GM18861 (cell line): ENCODE measurements around the gene ARF4.
A peak's percentile ranks its signal among the peaks of the same experiment; 100 is the strongest.
"Not testable (repeated sequence)": the region's sequence is repeated elsewhere in the genome, so short reads cannot be mapped to it uniquely, and the experiment has no call there.

Source experiments
- ATAC-seq: cut with Tn5 transposase; IDR thresholded peaks from one replicate; pipeline ENCODE4 v1.9.1; 2021; ENCODE audit not compliant: unreplicated experiment

Gene ARF4

DNA sequence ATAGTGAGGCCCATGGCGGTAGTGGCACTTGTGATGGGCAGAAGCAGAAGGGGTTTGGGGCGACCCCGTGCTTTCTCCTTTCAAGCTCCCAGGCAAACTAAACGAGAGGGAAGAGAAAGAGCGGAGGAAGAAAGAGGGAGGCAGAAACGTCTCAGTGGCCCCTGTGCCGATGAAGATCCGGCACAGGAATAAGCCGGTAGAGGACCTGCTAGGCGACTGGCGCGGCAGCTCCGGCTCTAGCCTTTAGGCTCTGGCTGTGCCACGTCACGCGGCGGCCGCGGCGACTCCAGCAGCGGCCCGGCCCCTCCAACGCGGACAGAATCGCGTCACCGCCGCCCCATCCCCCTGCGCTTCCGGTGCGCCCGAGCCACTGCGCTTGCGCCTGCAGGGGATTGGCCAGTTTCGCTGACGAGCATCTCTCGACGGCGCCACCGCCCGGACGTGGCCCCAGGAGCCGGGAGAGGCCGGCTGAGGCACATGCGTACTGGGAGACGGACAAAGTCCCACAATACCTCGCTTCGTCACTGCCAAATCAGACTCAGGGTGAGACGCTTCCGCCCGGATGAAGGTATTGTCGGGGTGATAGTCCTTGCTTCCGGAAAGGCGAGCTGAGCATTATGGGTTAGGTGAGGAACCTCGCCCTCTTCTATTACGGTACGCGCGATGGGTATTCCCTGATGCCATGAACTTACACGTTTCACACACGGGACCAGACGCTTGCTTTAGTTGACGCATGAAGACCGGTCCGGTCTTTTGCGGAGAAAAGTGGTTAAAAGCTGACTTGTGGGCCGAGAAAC is at the start of gene ARF4:
TSS of gene ARF4 (minus strand) at position 218 of the 797 bp plus-strand sequence. CDS start at position 14, 204 bp downstream.
- ATAC-seq: peak; percentile 90

- no peak for ATAC-seq
Measured at GRCh38 chr3:57646723-57647122, 49.6 kb upstream of the ARF4 start.

- no peak for ATAC-seq
Measured at GRCh38 chr3:57644740-57645139, 47.6 kb upstream of the ARF4 start.

DNA sequence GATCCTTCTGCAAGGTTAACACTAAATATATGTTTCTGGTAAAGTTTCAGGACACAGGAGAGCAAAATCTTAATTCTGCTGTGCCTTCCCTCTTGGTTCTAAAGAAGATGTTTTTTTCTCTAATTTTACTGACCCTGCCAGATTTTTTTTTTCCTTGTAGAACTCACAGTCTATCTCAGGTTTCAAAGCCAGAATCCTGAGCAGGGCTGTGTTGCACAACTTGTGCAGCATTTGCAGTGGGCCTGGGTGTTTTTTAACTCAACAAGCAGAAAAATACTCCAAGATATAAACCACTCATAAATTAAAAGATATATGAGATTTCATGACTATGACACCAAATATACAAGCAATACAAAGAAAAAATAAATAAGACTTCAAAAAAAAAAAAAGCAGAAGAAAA is 40.2 kb upstream of the ARF4 start:
- ATAC-seq: no peak

DNA sequence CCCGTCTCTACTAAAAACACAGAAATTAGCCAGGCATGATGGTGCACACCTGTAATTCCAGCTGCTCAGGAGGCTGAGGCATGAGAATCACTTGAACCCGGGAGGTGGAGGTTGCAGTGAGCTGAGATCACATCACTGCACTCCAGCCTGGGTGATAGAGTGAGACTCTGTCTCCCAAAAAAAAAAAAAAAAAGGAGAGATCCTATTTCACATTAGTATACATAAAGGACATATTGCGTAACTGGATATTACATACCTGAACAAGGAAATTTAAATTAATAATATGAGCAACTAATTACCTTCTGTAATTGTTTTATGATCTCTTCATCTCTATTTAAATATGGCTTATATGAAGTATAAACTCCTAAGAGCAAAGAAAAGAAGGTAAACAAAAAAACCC is 37.1 kb upstream of the ARF4 start:
- not testable (repeated sequence) for ATAC-seq

DNA sequence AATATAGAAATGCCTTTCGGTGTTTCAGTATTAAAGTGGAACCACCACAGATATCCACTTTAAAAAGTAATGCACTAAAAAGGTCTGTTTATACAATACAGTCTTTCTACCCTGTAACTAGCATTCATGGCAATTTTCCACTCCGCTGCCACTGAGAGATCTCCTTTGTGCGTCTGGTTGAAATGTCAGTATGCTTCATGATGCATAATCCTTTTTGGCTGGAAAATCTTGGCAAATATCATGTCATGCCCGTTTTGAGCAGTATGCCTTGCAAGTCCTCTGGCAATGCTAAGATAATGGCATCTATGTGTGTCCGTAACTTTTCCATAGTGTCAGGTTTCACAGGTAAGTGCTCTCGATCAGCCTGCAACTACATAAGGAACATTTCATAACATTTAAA is 30.8 kb upstream of the ARF4 start:
- no peak for ATAC-seq

GRCh38 chr3:57624801-57625200 is 27.7 kb upstream of the ARF4 start:
- no peak for ATAC-seq

DNA sequence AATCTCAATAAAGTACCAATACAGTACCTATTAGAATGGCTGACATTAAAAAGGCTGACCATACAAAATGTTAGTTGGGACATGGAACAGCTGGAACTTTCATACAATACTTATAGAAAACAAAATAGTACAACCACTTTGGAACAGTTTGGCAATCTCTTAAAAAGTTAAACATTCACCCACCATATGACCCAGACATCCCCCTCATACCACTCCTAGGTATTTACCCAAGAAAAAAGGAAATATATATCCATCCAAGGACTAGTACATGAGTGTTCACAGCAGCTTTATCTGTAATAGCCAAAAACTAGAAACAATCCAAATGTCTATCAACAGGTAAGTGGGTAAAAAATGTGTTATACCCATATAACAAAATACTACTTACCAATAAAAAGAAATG is 25.2 kb upstream of the ARF4 start:
- no peak for ATAC-seq

DNA sequence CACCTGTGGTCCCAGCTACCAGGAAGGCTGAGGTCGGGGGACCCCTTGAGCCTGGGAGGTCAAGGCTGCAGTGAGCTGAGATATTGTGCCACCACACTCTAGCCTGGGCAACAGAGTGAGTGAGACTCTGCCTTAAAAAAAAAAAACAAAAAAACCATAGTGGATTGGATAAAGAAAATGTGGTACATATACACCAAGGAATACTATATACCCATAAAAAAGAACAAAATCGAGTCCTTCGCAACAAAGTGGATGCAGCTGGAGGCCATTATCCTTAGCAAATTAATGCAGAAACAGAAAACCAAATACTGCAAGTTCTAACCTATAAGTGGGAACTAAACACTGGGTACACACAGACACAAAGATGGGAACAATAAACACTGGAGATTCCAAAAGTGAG is 20.6 kb upstream of the ARF4 start:
- ATAC-seq: no peak

GRCh38 chr3:57616233-57616632 is 19.1 kb upstream of the ARF4 start:
- ATAC-seq: no peak

DNA sequence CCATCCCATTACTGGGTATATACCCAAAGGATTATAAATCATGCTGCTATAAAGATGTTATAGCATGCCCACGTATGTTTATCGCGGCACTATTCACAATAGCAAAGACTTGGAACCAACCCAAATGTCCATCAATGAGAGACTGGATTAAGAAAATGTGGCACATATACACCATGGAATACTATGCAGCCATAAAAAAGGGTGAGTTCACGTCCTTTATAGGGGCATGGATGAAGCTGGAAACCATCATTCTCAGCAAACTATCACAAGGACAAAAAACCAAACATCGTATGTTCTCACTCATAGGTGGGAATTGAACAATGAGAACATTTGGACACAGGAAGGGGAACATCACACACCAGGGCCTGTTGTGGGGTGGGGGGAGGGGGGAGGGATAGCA is 14.7 kb upstream of the ARF4 start:
- not testable (repeated sequence) for ATAC-seq

DNA sequence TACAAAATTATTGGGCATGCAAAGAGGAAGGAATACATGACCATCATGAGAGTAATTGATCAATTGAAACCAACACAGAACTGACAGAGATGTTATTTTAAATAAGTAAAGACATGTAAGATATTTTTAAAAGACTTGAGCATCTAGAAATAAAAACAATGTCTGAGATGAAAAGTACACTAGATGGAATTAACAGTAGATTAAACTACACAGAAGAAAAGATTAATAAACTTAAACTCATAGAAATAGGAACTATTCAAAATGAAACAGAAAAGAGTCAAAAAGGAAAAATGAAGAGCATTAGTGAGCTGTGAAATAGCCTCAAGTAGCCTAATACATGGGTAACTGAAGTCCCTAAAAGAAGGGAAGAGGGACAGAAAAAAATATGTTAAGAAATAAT is 8.5 kb upstream of the ARF4 start:
- no peak for ATAC-seq

GRCh38 chr3:57604971-57605370 is 7.8 kb upstream of the ARF4 start:
- no peak for ATAC-seq

- no peak for ATAC-seq
Measured at GRCh38 chr3:57600195-57600594, 3.1 kb upstream of the ARF4 start.

DNA sequence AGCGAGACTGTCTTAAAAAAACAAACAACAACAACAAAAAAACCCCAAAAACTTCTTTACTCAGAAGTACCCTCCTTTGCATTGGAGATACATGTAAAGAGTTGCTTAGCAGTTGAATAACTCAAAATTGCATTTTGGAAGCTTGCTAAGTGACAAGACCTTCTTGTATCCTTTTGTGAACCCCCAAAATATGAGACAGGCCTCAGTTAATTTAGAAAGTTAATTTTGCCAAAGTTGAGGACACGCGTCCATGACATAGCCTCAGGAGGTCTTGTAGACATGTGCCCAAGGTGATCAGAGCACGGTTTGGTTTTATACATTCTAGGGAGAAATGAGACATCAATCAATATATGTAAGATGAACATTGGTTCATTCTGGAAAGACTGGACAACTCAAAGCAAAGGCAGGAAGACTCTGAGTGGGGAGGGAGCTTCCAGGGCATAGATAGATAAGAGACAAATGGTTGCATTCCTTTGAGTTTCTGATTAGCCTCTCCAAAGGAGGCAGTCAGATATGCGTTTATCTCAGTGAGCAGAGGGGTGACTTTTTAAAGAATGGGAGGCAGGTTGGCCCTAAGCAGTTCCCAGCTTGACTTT is 1.7 kb upstream of the ARF4 start:
- no peak for ATAC-seq

DNA sequence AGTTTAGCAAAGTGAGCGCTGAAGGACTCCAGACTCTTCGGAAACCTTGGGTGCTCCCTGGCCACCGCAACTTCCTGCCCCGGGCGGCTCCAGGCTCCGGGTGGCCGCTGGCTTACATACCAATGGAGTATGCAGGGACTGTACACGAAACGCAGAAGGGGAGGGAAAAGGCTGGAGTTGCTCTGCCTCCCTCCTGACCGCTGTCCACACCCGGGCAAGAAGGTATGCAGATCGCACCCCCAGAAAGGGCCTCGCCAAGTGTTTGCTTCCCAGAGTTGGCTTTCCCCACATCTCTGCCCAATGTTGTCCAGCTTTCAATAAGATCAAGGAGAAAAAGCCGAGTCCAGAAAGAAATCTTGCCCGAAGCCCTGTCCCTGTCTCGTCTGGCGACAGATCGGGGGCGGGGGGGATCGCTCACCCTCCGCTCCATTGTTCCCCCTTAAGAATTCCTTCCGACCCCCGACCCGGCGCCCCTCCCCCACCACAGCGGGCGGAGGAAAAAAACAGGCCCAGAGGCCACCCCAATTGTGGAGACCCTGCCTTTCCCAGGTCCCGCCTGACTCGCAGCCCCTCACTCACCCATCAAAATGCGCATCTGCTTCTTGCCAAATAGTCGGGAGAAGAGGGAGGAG is 533 bp downstream of the ARF4 start:
- no peak for ATAC-seq

- no peak for ATAC-seq
Measured at GRCh38 chr3:57594576-57594975, 2.6 kb downstream of the ARF4 start.

- ATAC-seq: no peak
Measured at GRCh38 chr3:57594144-57594543, 3.0 kb downstream of the ARF4 start.

DNA sequence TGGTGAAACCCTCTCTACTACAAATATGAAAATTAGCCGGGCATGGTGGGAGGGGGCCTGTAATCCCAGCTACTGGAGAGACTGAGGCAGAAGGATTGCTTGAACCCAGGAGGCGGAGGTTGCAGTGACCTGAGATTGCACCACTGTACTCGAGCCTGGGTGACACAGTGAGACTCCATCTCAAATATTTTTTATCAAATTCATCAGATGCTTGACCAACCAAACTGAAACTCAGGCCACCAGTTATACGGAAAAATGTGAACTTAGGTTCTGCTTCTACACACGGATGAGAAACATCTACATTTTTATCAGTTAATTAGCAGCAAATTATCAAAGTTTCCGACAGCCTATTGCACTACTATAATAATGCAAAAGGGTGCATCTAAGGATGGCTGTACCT is 4.8 kb downstream of the ARF4 start:
- ATAC-seq: no peak

- ATAC-seq: no peak
Measured at GRCh38 chr3:57587905-57588304, 9.2 kb downstream of the ARF4 start.

GRCh38 chr3:57586778-57587177 is 10.4 kb downstream of the ARF4 start:
- no peak for ATAC-seq

DNA sequence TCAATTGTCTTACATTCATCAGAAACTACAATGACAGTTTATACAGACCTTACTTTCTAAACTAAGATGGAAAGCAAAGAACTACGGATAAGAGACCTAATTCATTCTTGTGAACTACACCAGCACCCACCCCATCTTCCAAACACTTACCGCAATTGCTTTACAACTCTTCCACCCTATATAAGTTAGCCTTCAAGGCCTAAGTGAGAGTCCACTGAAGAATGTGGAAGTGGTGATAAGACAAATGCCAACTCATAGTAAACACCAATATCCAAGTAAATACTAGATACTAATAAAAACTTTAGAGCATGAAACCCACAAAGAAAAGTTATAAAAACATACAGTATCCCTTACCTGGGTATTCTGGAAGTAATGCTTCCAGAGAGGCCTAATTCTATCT is 13.6 kb downstream of the ARF4 start:
- ATAC-seq: no peak
